Body of pancreas (tissue), 4 donors: ENCODE data around the gene PTPN1.

Experiments
- POLR2A ChIP-seq, 3 donors: fragments of 450-650 bp; IDR thresholded peaks; one replicate each; pipeline ENCODE4 v1.6.1; 2016; ENCODE audit warnings: antibody characterized with exemption in 3 of 3, mild to moderate bottlenecking in 2 of 3
- TF ChIP-seq, protein P1 (sequence below), 7 experiments: fragments of 450-650 bp in 4 of 7; fragments of 200-600 bp in 3 of 7; sonication (generic) in 3 of 7; IDR thresholded peaks; one replicate each; pipeline ENCODE4 v1.5.1; 2016 to 2019; ENCODE audit warnings: antibody characterized with exemption in 7 of 7

DNA sequence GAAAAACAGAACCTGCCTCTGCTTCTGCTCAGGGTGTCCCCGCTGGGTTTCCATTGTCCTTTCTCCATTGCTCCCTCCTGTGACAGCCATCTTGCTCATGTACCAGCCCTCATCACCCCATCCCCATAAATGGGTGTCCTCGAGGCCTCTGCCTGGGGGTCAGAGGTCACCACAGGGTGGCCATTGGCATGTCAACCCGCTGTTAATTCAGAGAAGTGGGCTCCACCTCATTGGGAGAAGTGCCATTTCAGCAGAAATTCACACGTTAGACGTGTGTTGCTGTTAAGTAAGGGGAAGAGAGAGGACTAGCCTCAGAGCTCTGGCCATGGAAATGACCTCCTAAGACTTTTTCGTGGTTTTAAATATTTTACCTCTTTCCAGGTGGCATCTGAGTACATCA lies 71.9 kb downstream of the PTPN1 start:
- TF ChIP-seq POLR2A (IDR thresholded peaks at IDR 0.05), result no peak
- TF ChIP-seq, protein P1, sequence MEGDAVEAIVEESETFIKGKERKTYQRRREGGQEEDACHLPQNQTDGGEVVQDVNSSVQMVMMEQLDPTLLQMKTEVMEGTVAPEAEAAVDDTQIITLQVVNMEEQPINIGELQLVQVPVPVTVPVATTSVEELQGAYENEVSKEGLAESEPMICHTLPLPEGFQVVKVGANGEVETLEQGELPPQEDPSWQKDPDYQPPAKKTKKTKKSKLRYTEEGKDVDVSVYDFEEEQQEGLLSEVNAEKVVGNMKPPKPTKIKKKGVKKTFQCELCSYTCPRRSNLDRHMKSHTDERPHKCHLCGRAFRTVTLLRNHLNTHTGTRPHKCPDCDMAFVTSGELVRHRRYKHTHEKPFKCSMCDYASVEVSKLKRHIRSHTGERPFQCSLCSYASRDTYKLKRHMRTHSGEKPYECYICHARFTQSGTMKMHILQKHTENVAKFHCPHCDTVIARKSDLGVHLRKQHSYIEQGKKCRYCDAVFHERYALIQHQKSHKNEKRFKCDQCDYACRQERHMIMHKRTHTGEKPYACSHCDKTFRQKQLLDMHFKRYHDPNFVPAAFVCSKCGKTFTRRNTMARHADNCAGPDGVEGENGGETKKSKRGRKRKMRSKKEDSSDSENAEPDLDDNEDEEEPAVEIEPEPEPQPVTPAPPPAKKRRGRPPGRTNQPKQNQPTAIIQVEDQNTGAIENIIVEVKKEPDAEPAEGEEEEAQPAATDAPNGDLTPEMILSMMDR (IDR thresholded peaks at IDR 0.05), result no peak
